ENCODE data around the gene MAN1A1. TPM values are rescaled to one million over a fixed set of nuclear protein-coding genes. Genes with fewer than 3 reads are reported as not detected.

The MAN1A1 gene
- total and polyA plus RNA-seq, 4 donors, result 11.7 to 60.4 (median 33.7) TPM

DNA sequence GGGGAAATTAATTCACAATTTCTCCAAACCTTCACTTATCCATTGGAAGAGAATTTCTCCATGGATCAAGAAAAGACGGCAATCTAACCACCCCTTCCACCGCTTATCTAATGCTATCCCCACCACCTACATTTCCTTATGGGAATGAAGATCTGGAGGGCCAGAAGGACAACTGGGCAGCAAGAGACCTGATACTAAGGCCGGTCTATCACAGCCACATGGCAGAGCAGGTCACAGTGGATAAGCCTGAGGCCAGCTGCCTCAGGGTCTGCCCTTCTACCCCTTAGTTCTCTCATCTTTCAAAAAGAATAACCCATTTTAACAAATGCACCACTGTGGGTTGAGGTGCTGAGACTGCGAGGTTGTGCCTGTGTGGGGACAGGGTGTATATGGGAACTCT is 37.1 kb downstream of the MAN1A1 start:
- H3K27me3 ChIP-seq (ENCODE audit: control insufficient read depth, insufficient read depth, low read length), result no peaks in the 10 kb centered on the region
- DNase-seq (ENCODE audit: low read depth in 4 of 6, low spot score in 6 of 6), result no peak
- no peak overlapping the region for H3K4me3 ChIP-seq (ENCODE audit: low read depth, low read length)
- no peak overlapping the region for H3K27ac ChIP-seq (ENCODE audit: low read depth, low read length)
- no peaks in the 10 kb centered on the region for H3K9me3 ChIP-seq (ENCODE audit: control insufficient read depth, insufficient read depth, low read length)
- no peaks in the 10 kb centered on the region for H3K36me3 ChIP-seq (ENCODE audit: control insufficient read depth, insufficient read depth, low read length)
- no peaks in the 10 kb centered on the region for H3K4me1 ChIP-seq (ENCODE audit: control insufficient read depth, insufficient read depth, low read length)
- 100% methylated on average over 1 of the region's 4 CpGs for WGBS (ENCODE audit: insufficient coverage)

DNA sequence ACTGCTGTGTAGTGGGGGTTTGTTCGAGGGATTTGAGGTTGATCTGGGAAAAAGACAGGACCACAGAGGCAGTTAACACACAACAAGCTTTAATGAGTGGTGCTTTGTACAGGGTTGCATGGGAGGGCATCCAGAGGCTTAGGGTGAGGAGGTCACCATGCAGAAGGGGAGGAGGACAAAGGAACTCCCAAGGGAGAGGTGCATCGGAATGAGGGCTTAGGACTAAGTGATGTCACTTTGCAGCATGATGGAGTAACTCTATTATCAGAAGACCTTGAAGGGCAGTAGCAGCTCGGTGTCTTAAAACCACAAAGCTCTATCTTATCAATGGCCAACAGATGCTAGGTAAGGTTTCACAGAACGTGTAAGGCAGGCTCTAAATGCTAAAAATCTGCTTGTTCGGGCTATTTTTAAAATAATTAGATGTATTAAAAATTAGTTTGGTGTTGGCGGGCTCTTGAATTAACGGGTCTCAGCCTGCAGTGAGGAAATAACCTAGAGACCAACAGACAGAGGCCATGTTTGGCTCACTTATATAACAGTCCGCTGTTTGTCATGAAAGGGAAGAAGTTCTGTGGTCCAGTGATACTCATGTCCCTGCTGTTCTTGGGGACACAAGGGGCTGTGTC is 37.9 kb downstream of the MAN1A1 start:
- no peaks in the 10 kb centered on the region for H3K9me3 ChIP-seq (ENCODE audit: control insufficient read depth, insufficient read depth, low read length)
- H3K27ac ChIP-seq (ENCODE audit: low read depth, low read length), result no peak overlapping the region
- no peak for DNase-seq (ENCODE audit: low read depth in 4 of 6, low spot score in 6 of 6)
- H3K4me3 ChIP-seq (ENCODE audit: low read depth, low read length), result no peak overlapping the region
- WGBS (ENCODE audit: insufficient coverage), result 86% methylated on average over 5 of the region's 8 CpGs
- no peaks in the 10 kb centered on the region for H3K27me3 ChIP-seq (ENCODE audit: control insufficient read depth, insufficient read depth, low read length)
- no peaks in the 10 kb centered on the region for H3K36me3 ChIP-seq (ENCODE audit: control insufficient read depth, insufficient read depth, low read length)
- H3K4me1 ChIP-seq (ENCODE audit: control insufficient read depth, insufficient read depth, low read length), result no peaks in the 10 kb centered on the region

DNA sequence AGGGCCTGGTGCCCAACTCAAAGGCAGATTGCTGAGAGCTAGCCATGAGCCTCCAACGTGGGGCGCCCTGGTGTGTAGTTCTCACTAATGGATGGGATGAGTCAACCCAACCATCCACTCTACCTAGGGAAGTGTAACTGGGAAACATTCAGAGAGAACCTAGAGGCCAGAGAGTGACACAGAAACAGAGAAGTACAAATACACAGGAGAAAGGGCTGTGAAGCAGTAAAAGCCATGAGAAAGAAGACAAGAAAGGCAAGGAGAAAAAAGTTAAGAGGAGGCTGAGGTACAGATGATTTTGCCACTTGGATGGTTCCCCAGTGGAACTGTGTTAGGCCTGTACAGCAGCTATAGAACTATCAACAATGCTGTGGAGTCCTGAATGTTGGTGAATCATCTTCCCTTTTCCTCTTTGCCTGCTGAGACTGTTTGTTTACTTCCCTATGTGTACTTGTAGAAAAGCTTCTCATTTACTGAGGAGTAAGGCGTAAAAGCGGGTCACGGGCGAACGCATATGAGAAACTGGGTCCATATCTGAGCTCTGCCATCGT is 39.0 kb downstream of the MAN1A1 start:
- Histone ChIP-seq H3K4me3 (ENCODE audit: low read depth, low read length) (no peak overlapping the region), H3K27ac (ENCODE audit: low read depth, low read length) (no peak overlapping the region), H3K4me1 (ENCODE audit: control insufficient read depth, insufficient read depth, low read length) (no peaks in the 10 kb centered on the region), H3K9me3 (ENCODE audit: control insufficient read depth, insufficient read depth, low read length) (no peaks in the 10 kb centered on the region), H3K36me3 (ENCODE audit: control insufficient read depth, insufficient read depth, low read length) (no peaks in the 10 kb centered on the region), H3K27me3 (ENCODE audit: control insufficient read depth, insufficient read depth, low read length) (no peaks in the 10 kb centered on the region)
- WGBS (ENCODE audit: insufficient coverage), result 90% methylated on average over 6 of the region's 8 CpGs
- no peak for DNase-seq (ENCODE audit: low read depth in 4 of 6, low spot score in 6 of 6)

DNA sequence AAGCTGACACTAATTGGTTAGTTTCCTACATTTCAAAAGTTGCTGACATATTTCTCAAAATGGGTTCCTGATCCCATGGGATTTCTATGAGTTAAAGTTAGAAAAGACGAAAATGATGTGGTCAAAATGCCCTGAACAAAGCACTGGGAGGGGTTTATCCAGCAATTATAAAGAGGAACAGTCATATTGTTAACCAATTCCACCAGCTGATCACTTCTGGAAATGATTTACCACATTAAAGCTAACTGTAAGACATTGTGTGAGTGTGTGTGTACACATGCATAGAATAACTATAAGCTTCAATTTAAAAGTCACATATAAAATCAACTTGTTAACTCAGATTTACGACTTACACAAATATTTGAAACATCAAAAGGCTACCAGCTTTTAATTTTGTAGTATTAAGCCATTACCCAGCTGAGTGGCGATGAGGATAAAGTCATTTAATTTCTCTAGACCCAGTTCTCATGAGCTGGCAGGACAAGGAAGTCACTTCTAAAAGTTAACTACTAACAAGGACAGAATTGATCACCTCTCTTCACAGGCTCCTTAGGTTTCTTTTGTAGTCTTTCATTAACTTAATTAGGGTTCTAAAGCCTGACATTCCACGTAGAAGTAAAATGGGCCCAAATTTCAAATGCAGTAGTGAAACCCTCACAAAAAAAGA is 40.4 kb downstream of the MAN1A1 start:
- WGBS (ENCODE audit: insufficient coverage), result no CpG with 5 or more reads among the region's 4 CpGs

DNA sequence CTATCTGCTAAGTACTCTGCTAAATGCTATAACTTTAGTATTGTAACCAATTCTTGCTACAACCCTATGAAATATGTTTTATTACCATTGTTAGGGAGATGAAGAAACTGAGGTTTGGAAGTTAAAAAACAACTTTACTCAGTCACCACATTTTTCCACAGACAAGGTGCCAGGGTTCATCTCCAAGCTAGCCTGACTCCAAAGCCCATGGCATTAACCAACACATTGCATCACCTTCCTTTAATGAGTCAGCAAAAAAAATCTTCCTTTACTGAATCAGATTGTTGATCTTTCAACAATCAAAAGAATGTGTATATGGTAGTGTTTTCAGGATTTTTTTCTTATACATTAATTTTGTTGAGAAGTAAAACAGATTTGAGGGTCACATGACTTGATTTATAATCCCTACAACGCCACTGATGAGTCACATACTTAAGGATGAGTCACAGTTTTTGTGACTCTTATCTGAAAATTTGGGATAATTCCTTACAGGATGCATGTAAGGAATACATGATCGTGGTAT is 41.5 kb downstream of the MAN1A1 start:
- no peak for DNase-seq (ENCODE audit: low read depth in 4 of 6, low spot score in 6 of 6)
- H3K27me3 ChIP-seq (ENCODE audit: control insufficient read depth, insufficient read depth, low read length), result no peaks in the 10 kb centered on the region
- H3K9me3 ChIP-seq (ENCODE audit: control insufficient read depth, insufficient read depth, low read length), result no peaks in the 10 kb centered on the region
- no peaks in the 10 kb centered on the region for H3K36me3 ChIP-seq (ENCODE audit: control insufficient read depth, insufficient read depth, low read length)
- H3K27ac ChIP-seq (ENCODE audit: low read depth, low read length), result no peak overlapping the region
- H3K4me1 ChIP-seq (ENCODE audit: control insufficient read depth, insufficient read depth, low read length), result no peaks in the 10 kb centered on the region
- WGBS (ENCODE audit: insufficient coverage), result no CpG with 5 or more reads among the region's 2 CpGs
- H3K4me3 ChIP-seq (ENCODE audit: low read depth, low read length), result no peak overlapping the region

More for the DNA sequence above, 40.4 kb downstream of the MAN1A1 start:
- Histone ChIP-seq H3K4me3 (ENCODE audit: low read depth, low read length) (no peak overlapping the region), H3K4me1 (ENCODE audit: control insufficient read depth, insufficient read depth, low read length) (no peaks in the 10 kb centered on the region), H3K9me3 (ENCODE audit: control insufficient read depth, insufficient read depth, low read length) (no peaks in the 10 kb centered on the region), H3K27me3 (ENCODE audit: control insufficient read depth, insufficient read depth, low read length) (no peaks in the 10 kb centered on the region), H3K36me3 (ENCODE audit: control insufficient read depth, insufficient read depth, low read length) (no peaks in the 10 kb centered on the region), H3K27ac (ENCODE audit: low read depth, low read length) (no peak overlapping the region)
- DNase-seq (ENCODE audit: low read depth in 4 of 6, low spot score in 6 of 6), result no peak

DNA sequence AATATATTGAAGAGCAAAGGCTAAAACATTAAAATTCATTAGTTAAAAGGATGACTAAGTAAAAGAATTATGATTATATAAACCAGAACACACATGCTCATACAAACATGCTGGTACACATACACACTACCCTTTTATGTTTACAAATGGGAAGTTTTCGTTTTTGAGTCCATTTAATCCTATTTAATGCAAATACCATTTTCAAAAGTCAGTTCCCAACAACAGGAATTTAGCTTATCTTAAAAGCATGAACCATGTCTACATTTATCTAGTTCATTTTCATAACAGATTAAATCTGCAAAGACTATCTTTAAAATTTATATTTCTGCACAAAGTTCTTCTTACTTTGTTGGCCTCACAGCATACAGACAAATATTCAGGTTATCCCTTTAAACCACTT is 42.5 kb downstream of the MAN1A1 start:
- Histone ChIP-seq H3K4me3 (ENCODE audit: low read depth, low read length) (no peak overlapping the region), H3K27ac (ENCODE audit: low read depth, low read length) (no peak overlapping the region), H3K36me3 (ENCODE audit: control insufficient read depth, insufficient read depth, low read length) (no peaks in the 10 kb centered on the region), H3K4me1 (ENCODE audit: control insufficient read depth, insufficient read depth, low read length) (no peaks in the 10 kb centered on the region), H3K9me3 (ENCODE audit: control insufficient read depth, insufficient read depth, low read length) (no peaks in the 10 kb centered on the region), H3K27me3 (ENCODE audit: control insufficient read depth, insufficient read depth, low read length) (no peaks in the 10 kb centered on the region)
- WGBS (ENCODE audit: insufficient coverage), result no CpG with 5 or more reads among the region's 1 CpG
- no peak for DNase-seq (ENCODE audit: low read depth in 4 of 6, low spot score in 6 of 6)

DNA sequence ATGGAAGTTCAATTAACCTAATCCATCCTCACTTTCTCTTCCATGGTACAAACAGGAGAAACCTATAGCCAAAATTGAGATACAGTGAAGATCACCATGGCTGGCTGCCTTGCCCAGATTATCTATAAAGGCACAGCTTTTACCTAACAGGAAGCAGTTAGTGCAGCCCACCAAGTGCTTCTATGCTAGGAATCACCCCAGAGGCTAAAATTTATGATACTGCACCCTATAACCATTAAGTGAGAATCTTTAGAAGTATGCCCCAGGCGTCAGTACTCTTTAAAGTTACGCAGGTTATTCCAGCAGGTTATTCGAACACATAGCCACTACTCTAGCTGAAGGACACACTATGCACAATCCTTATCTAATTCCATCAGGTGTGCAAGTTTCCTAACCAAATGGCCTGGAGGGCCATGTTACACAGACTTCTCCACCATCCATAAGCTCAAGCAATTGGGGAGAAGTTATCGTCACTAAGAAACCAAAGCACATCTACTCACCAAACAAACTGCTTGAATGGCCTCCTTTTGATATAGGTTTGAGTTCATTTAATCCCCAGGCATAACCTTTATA is 43.1 kb downstream of the MAN1A1 start:
- DNase-seq (ENCODE audit: low read depth in 4 of 6, low spot score in 6 of 6), result no peak
- Histone ChIP-seq H3K4me3 (ENCODE audit: low read depth, low read length) (no peak overlapping the region), H3K27me3 (ENCODE audit: control insufficient read depth, insufficient read depth, low read length) (no peaks in the 10 kb centered on the region), H3K36me3 (ENCODE audit: control insufficient read depth, insufficient read depth, low read length) (no peaks in the 10 kb centered on the region), H3K9me3 (ENCODE audit: control insufficient read depth, insufficient read depth, low read length) (no peaks in the 10 kb centered on the region), H3K4me1 (ENCODE audit: control insufficient read depth, insufficient read depth, low read length) (no peaks in the 10 kb centered on the region), H3K27ac (ENCODE audit: low read depth, low read length) (no peak overlapping the region)
- WGBS (ENCODE audit: insufficient coverage), result 93% methylated on average over 2 of the region's 4 CpGs

DNA sequence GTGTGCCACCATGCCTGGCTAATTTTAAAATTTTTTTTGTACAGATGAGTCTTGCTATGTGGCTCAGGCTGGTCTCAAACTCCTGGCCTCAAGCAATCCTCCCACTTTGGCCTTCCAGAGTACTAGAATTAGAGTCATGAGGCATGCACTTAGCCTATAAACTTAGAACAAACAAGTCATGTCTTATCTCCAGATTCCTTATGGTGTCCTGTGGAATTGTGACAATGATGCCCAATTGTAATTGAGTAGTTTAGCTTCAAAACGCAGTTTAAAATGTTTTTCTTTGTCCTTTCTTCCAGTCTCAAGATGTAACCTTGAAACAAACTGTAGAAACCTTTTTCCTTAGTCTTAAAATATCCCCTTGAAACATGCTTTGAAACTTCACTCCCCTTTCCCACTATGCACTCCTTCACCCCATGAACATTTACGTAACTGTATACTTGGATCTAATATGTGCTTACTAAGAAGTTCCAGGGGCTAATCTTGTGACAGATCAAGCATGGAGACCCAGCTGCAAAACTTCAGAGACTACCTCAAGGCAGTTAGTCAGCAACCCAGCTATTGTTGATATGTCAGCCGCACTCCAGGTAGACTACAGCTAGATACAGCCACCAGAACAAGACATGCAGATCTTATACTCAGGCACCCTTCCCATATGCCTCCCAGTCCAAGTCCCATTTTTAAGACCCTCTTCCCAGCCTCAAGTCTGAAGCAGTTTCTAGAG is 46.2 kb downstream of the MAN1A1 start:
- no peaks in the 10 kb centered on the region for H3K9me3 ChIP-seq (ENCODE audit: control insufficient read depth, insufficient read depth, low read length)
- H3K4me1 ChIP-seq (ENCODE audit: control insufficient read depth, insufficient read depth, low read length), result no peaks in the 10 kb centered on the region
- no peaks in the 10 kb centered on the region for H3K36me3 ChIP-seq (ENCODE audit: control insufficient read depth, insufficient read depth, low read length)
- H3K4me3 ChIP-seq (ENCODE audit: low read depth, low read length), result no peak overlapping the region
- H3K27ac ChIP-seq (ENCODE audit: low read depth, low read length), result no peak overlapping the region
- no peak for DNase-seq (ENCODE audit: low read depth in 4 of 6, low spot score in 6 of 6)
- WGBS (ENCODE audit: insufficient coverage), result 84% methylated on average over 2 of the region's 3 CpGs
- no peaks in the 10 kb centered on the region for H3K27me3 ChIP-seq (ENCODE audit: control insufficient read depth, insufficient read depth, low read length)

DNA sequence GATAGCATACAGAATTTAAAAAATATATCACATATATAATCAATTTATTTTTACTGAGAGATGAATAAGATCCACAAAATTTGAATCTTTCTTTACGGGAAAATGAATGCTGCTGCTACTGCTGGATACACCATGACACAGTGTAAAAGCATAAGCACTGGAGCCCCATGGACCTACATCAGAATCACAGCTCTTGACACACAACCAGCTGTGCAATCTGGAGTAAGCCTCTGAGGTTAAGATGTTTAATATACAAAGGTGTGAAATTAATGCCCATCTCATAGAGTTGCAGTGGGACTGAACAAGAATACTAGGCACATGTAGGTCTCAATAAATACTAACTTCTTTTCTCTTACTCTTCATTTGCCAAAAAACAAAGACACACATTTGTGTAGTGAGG is 48.1 kb downstream of the MAN1A1 start:
- no peak for DNase-seq (ENCODE audit: low read depth in 4 of 6, low spot score in 6 of 6)
- no peaks in the 10 kb centered on the region for H3K4me1 ChIP-seq (ENCODE audit: control insufficient read depth, insufficient read depth, low read length)
- no CpG with 5 or more reads among the region's 1 CpG for whole genome bisulfite sequencing (ENCODE audit: insufficient coverage)

More for the DNA sequence above, 48.1 kb downstream of the MAN1A1 start:
- H3K9me3 ChIP-seq (ENCODE audit: control insufficient read depth, insufficient read depth, low read length), result no peaks in the 10 kb centered on the region
- H3K4me3 ChIP-seq (ENCODE audit: low read depth, low read length), result no peak overlapping the region
- no peaks in the 10 kb centered on the region for H3K27me3 ChIP-seq (ENCODE audit: control insufficient read depth, insufficient read depth, low read length)
- no peaks in the 10 kb centered on the region for H3K36me3 ChIP-seq (ENCODE audit: control insufficient read depth, insufficient read depth, low read length)
- no peak overlapping the region for H3K27ac ChIP-seq (ENCODE audit: low read depth, low read length)

Measured in spinal cord (tissue), 10 donors.